GM19239 (cell line): ENCODE data around the gene TRIM34.
"Not testable (repeated sequence)": the region's sequence is repeated elsewhere in the genome, so short reads cannot be mapped to it uniquely, and the experiment has no call there.

Experiments
- DNase-seq: peaks from one replicate; pipeline ENCODE4 v3.0.0; 2011; ENCODE audit warnings: low spot score; ENCODE audit not compliant: insufficient read length
- FAIRE-seq: peaks from 2 replicates; lab custom pipeline; 2011; peaks lifted over from hg19 to GRCh38; lab: Jason Lieb, UNC

TRIM34 gene

GRCh38 chr11:5682890-5683441, 58.2 kb downstream of the TRIM34 start:
- not testable (repeated sequence) for FAIRE-seq, DNase-seq

DNA sequence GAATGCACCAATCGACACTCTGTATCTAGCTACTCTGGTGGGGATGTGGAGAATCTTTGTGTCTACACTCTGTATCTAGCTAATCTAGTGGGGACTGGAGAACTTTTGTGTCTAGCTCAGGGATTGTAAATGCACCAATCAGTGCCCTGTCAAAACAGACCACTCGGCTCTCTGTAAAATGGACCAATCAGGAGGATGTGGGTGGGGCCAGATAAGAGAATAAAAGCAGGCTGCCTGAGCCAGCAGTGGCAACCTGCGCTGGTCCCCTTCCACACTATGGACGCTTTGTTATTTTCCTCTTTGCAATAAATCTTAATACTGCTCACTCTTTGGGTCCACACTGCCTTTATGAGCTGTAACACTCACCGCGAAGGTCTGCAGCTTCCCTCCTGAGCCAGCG, 58.8 kb downstream of the TRIM34 start:
- not testable (repeated sequence) for DNase-seq, FAIRE-seq

- FAIRE-seq (peak; percentile 18), DNase-seq (peak; percentile 12)
Observed at GRCh38 chr11:5684036-5684645, 59.3 kb downstream of the TRIM34 start.

DNA sequence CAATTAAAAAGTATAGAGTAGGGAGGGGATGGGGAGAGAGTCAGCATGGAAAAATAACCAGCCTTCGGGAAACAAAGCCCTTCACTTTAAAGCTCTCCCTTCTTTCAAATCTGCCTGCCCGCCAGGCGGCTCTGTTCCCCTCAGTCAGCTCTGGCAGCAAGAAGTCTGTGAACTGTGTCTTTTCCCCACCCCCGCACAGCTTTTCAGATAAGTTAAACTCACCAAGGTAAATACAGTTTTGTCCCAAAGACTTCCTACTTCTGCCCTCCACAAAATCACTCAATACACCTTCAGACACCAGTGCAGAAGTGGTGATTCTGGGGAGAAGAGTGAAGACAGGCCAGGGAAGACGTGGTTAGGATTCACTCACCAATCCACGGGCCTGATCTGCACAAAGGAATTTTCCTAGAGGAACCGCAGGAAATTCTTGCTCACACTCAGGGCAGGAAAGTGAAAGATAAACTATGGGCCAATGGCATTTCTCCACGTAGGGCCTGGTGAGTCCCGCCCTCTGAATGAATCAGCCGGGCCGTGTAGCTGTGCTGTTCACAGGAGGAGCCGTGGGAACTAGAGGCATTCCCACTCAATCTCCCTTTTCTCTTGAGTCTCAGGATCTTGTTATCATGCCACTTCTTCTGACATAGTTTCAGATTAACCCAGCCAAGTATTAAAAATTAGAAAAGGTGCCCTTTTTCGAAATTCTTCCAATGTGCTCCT, 60.0 kb downstream of the TRIM34 start, which contains the start of gene TRIM5:
Gene TRIM5 (minus strand): TSS at position 429 of the 717 bp plus-strand sequence. CDS start 4,897 bp downstream, outside the sequence.
- FAIRE-seq (peak; percentile 98), DNase-seq (peak; percentile 79)

GRCh38 chr11:5686426-5686825, 61.6 kb downstream of the TRIM34 start:
- DNase-seq (no peak), FAIRE-seq (no peak)

DNA sequence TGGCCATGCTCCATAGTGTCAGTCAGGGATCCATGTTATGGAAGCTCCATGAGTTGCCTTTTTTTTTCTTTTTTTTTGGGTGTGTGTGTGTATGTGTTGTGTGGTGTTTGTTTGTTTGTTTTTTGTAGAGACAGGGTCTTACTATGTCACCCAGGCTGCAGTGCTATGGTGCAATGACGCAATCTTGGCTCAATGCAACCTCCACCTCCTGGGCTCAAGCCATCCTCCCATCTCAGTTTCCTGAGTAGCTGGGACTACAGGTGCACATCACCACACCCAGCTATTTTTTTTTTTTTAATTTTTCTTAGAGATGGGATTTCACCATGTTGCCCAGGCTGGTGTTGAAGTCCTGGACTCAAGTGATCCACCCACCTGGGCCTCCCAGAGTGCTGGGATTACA, 63.7 kb downstream of the TRIM34 start:
- DNase-seq (no peak), FAIRE-seq (no peak)

DNA sequence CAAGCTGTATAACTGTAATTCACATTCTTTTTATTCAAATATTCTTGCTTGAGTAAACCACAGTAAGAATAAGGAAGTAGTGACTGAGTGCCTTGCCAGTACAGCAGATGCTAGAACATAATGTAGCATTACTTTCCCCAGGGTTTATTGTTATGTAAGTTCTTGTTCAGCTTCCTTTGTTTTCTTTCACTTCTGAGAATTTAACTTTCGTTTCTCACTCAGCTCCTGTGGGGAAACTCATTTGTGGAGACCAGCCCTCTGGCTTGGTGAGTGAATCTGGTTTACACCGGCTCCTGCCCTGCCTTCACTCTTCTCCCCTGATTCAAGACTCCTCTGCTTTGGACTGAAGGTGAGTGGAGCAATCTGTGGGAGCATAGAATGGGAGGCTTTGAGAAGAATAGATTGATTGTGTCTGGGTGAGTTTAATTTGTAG, 64.8 kb downstream of the TRIM34 start, which contains the start of gene TRIM22:
Gene TRIM22 (plus strand): TSS at position 240 of the 433 bp plus-strand sequence. CDS start 6,443 bp downstream, outside the sequence.
- peak; percentile 53 for DNase-seq

DNA sequence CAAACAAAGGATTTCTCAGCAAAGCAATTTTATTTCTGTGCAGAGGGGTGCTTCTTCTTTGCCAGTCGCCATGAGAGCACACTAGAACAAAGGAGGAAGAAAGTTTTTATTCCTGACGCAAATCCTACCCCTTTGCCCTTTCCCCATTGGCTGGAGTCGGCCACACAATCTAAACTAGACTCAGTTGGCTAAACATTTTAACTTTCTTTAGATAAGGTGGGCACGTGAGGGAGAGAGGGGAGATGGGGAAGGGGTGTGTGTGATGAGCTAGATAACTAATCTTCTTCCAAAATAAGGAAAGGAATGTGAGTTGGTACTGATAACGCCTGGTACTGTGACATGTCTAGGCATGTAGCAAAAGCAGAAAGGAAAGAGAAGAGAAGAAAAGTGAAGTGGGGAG, 65.4 kb downstream of the TRIM34 start:
- no peak for DNase-seq
- no peak for FAIRE-seq

More for the DNA sequence above, 64.8 kb downstream of the TRIM34 start, which contains the start of gene TRIM22:
- FAIRE-seq: peak; percentile 96

DNA sequence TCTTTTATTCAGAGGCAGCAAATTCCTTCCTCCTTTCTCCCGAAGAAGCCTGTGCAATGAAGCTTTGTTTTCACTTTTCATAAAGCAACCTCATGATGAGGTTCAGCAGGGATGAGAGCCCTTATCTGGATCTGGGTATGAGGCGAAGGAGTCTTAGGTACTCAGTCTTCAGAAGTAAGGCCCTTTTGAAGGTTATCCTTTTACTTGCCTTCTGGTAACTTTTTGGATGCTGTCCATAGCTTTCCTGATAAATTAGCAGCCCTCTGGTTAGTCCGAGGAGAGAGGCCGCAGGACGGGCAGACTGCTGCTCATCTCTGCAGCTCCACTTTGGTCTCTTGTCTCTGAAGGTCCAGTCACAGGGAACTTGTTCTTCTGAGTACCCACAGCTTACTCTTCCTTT, 65.9 kb downstream of the TRIM34 start:
- FAIRE-seq: no peak
- DNase-seq: no peak

DNA sequence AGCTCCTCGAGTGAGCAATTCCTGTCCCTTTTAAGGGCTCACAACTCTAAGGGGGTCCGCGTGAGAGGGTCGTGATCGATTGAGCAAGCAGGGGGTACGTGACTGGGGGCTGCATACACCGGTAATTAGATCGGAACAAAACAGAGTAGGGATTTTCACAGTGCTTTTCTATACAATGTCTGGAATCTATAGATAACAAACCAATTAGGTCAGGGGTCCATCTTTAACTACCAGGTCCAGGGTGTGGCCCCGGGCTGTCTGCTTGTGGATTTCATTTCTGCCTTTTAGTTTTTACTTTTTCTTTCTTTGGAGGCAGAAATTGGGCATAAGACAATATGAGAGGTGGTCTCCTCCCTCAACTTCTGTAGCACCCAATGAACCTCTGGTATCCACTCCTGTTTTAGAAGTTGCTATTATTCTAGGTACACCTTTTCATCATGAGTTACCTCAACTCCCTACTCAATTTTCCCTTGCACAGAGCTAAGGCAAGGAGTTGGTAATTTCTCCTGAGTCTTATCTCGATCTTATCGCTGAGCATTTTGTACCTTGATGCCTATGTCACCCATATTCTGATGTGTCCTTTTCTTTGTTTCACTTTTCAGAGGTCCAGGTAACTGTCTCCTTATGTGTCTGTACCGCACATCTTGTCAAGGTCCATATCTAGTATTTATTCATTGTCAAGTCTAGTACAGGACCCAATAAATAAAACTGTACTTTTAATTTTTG, 66.6 kb downstream of the TRIM34 start:
- not testable (repeated sequence) for DNase-seq, FAIRE-seq

DNA sequence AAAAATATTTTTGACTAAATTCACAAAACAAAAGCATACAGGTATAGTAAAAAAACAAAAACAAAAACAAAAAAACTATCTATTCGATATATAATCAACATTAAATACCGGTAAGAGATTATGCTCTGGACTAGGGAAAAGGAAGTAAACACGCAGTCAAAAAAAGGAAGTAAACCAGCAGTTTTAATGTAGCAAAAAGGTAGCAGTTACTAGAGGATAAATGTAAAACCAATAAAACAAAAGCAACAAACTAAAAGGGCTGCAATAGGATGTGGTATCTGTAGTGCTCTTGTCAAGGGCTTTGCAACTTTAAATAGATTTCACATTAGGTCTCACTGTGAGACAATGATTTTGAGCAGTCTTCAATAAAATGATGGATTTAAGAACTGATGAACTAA, 67.2 kb downstream of the TRIM34 start:
- DNase-seq (no peak), FAIRE-seq (peak; percentile 33)
